HG02970 (cell line): ENCODE measurements around the gene SLX4.

Experiments used
- ATAC-seq: cut with Tn5 transposase; IDR thresholded peaks from one replicate; pipeline ENCODE4 v1.9.1; 2021; ENCODE audit warnings: mild to moderate bottlenecking, moderate library complexity, moderate number of reproducible peaks; ENCODE audit not compliant: unreplicated experiment, low FRiP score

The SLX4 gene

GRCh38 chr16:3561626-3562025 lies 49.8 kb downstream of the SLX4 start:
- ATAC-seq = no peak

- ATAC-seq = no peak
Observed at GRCh38 chr16:3554351-3554928, 57.0 kb downstream of the SLX4 start.

GRCh38 chr16:3553138-3553923 lies 58.1 kb downstream of the SLX4 start:
- ATAC-seq = no peak

GRCh38 chr16:3550851-3551847 lies 60.3 kb downstream of the SLX4 start:
- ATAC-seq = no peak

GRCh38 chr16:3549906-3550305 lies 61.5 kb downstream of the SLX4 start:
- ATAC-seq = no peak

DNA sequence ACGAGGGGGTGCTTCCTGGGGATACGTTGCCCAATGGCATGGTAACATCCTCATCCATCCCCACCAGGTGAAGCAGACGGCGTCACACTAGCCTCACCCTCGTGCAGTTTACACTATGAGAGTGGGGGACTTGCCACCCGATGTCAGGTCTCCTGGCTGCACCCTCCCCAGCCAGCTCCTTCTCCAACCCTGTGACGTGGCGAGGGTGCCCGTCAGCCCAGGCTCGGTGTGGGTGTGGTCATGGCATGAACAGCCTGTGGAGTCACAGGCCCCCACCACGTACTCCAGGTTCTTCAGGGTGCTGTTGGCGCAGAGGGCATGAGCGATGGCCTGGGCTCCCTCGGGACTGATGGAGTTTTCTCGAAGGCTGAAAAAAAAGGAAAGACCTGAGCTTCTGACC lies 62.5 kb downstream of the SLX4 start:
- ATAC-seq = no peak

DNA sequence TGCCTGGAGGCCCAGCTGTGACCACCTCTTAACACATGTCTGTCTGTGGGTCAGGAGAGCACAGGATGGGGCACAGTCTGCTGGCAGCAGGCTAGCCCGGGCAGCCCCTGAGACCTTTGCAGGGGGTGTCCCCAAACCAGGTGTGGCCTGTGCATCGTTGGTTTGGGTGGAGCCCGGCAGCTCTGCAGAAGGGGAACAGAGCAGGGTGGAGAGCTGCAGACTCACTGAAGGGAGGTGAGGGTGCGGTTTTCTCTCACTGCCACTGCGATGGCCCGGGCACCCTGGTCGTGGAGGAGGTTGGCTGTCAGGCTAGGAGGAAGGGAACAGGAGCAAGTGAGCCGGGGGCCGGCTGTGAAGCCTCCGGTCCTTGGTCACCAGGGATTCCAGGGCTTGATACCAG lies 63.0 kb downstream of the SLX4 start:
- no peak for ATAC-seq

DNA sequence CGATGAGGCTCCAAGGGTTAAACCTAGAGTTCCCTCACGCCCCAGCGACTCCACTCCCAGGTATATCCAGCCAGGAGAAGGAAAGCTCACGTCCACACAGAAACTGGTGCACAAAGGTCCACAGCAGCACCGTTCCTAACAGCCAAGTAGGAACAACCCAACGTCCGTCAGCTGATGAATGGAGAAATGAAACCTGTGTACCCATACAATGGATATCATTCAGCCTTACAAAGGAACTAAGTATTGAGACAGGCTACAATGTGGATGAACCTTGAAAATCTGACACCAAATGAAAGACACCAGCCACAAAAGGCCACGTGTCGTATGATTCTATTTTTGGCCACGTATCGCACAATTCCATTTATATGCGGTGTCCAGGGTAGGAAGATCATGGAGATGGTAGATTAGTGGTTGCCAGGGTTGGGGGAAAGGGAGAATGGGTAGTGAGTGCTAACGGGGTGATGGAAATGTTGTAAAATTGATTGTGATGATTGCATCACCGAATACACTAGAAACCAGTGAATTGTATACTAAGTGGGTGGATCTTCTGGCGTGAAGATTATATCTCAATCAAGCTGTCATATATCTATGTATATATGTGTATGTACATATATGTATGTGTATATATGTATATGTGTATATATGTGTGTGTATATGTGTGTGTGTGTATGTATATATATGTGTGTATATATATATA lies 64.3 kb downstream of the SLX4 start:
- no peak for ATAC-seq

DNA sequence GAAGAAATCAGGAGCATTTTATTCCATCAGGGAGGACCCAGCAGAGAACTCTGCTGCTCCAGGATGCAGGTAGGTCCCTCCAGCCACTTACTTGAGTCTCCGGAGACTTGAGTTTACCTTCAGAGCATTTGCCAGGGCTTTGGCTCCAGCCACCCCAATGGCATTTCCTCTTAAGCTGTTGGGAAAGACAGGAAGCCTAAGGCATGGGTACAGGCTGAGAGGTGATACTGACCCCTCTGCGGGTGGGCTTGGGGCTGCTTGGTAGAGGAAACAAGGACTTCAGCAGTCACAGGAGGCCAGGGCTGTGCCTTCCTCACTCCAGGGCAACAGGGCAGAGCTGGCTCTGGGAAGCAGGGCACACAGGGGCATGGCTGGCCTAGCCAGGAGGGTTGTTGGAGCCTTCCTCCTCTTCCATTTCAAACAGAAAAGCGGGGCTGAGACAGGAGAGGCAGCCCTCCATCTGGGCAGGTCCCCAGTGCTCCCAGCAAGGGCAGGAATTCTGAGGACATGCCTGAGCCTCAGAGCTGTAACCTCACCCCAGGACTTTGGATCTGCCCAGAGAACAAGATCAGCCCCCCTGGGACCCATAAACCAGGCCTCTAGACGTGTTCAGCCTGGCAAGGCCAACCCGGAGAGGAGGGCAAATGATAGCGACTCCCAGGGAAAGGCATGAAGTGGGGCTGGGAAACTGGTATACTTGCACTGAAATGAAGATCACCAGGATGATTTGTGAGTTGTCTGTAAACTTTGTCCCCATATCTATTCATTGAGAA lies 68.6 kb downstream of the SLX4 start:
- no peak for ATAC-seq

- ATAC-seq = no peak
Observed at GRCh38 chr16:3541527-3542155, 69.8 kb downstream of the SLX4 start.

DNA sequence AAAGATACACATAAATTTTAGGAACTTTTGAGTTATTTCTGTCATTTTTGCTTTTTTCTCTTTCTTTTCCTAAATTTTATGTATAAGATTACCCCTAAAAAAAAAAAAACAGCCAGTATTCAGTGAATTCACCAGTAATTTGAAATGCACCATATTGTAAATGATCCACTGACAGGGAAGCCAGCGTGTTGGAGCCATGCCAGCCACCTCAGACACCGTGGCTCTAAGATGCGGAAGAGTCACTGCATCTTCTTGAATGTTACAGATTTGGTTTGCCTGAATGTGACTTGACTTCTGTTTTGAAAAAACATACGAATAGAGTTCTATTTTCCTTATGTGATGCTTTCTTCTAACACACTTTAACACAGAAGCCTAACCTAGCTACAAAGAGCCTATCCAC lies 73.2 kb downstream of the SLX4 start:
- ATAC-seq = no peak

- no peak for ATAC-seq
Observed at GRCh38 chr16:3536851-3537250, 74.6 kb downstream of the SLX4 start.

DNA sequence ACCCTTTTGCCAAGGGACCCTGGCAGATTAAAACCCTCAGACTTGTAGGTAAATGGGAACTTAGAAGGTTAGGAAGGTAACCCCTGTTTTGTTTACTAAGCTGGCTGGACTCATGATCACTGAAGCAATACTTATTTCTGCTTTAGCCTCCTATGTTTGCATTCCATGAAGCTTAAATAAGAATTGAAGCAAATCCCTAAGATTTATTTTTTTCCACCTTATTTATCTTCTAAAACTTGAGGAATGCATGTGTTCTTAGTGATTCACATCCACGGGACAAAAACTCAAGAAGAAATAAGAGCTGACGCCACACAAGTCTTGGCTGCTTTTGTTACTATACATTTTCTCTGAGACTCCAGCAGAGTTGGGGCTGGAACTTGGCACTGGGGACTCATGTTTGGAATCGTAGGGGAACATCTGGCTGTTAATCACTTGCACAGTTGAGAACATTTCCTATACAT lies 75.1 kb downstream of the SLX4 start:
- no peak for ATAC-seq

- ATAC-seq = no peak
Observed at GRCh38 chr16:3534126-3534525, 77.3 kb downstream of the SLX4 start.

GRCh38 chr16:3532741-3533140 lies 78.7 kb downstream of the SLX4 start:
- no peak for ATAC-seq
